ENCODE measurements around the gene THSD4. TPM values are rescaled to one million over a fixed set of nuclear protein-coding genes. Genes with fewer than 3 reads are reported as not detected.

The THSD4 gene
- total and polyA plus RNA-seq, 2 of the 4 experiments (the other 2 are of a cell fraction), result 25.5 to 31.1 TPM

GRCh38 chr15:71747128-71748083 is 632.1 kb downstream of the THSD4 start:
- CTCF ChIA-PET, result interaction anchor here (0.6 kb wide), 1 partner anchor 37 kb away, joined by 3 read pairs; no protein-coding TSS in a partner anchor
- Histone ChIP-seq H2BK20ac (ENCODE audit: low read depth, low read length) (peak overlapping the region; percentile 86), H3K9me1 (ENCODE audit: insufficient read depth, low read length) (peaks cover 13% of the 10 kb centered on the region), H3K27ac (ENCODE audit: insufficient read depth, low read length) (no peak overlapping the region), H4K8ac (ENCODE audit: low read depth in 2 of 2, low read length in 2 of 2) (peak overlapping the region in 1 of 2 experiments; percentile 31; a peak in 1 of 4 replicates), H3K9ac (ENCODE audit: low read depth, low read length) (no peak overlapping the region), H3K9me3 (ENCODE audit: control insufficient read depth, insufficient read depth, low read length) (no peaks in the 10 kb centered on the region), H3K4me3 (ENCODE audit: insufficient read depth, low read depth, low read length) (no peak overlapping the region), H3K18ac (ENCODE audit: low read depth, low read length) (no peak overlapping the region), H4K20me1 (ENCODE audit: insufficient read depth, low read length) (peaks cover 11% of the 10 kb centered on the region; the same call in 1 of the 2 replicates), H3K4me1 (ENCODE audit: control insufficient read depth, insufficient read depth, low read length) (peaks cover 13% of the 10 kb centered on the region), H3K36me3 (ENCODE audit: control insufficient read depth, insufficient read depth, low read length) (peaks cover 31% of the 10 kb centered on the region), H3K23ac (ENCODE audit: low read depth, low read length) (no peak overlapping the region), H4K5ac (ENCODE audit: low read depth, low read length) (no peak overlapping the region), H3K4ac (ENCODE audit: low read depth, low read length) (peak overlapping the region; percentile 75), H2BK15ac (ENCODE audit: low read depth, low read length) (peak overlapping the region; percentile 7; the same call in 1 of the 3 replicates), H2AFZ (replicated peaks; ENCODE audit: low read length, poor library complexity) (no peak overlapping the region), H3K4me2 (ENCODE audit: low read depth, low read length) (no peak overlapping the region), H2BK5ac (ENCODE audit: low read depth, low read length, poor library complexity, severe bottlenecking) (no peak overlapping the region), H2AK5ac (ENCODE audit: low read depth, low read length) (peak overlapping the region; percentile 94), H2BK120ac (ENCODE audit: low read depth, low read length) (peak overlapping the region; percentile 84), H3K14ac (replicated peaks; ENCODE audit: low read depth, low read length) (peak overlapping the region; percentile 51), H3K27me3 (ENCODE audit: control insufficient read depth, insufficient read depth, low read length) (no peaks in the 10 kb centered on the region), H4K91ac (ENCODE audit: insufficient read depth, low read depth, low read length) (peak overlapping the region; percentile 85), H3K79me1 (ENCODE audit: low read depth in 1 of 2, low read length in 2 of 2) (peaks cover 0 to 8% of the 10 kb centered on the region in 2 experiments; a peak in 2 of 4 replicates), H3K56ac (ENCODE audit: extremely low read depth, insufficient read depth, low read length) (no peak overlapping the region), H2AK9ac (replicated peaks; ENCODE audit: low read depth, low read length, poor library complexity) (no peak overlapping the region)
- dilution Hi-C loops (cut with HindIII; ENCODE audit: low sequenced_read_pairs, unreplicated experiment) (no loop called here), intact Hi-C loops (cut with micrococcal nuclease) (no loop called here), in situ Hi-C loops (cut with MboI; ENCODE audit: low sequenced_read_pairs) (loop anchor here (5.0 kb wide), 1 partner anchor 410 kb away; no protein-coding TSS in a partner anchor)
- no TSS peak for BruUV-seq (replicated peaks)
- POLR2A ChIA-PET (ENCODE audit: unreplicated experiment), result no interaction called here
- ATAC-seq (ENCODE audit: low read depth) (peak; percentile 67), DNase-seq (peak; percentile 84)
- WGBS, 2 experiments (ENCODE audit: extremely low coverage in 2 of 2, insufficient read length in 1 of 2), result 80% methylated on average over 3 of the region's 12 CpGs; no CpG with 5 or more reads in 1 of the 2 experiments
- TF ChIP-seq RFX5 (IDR thresholded peaks at IDR 0.05; ENCODE audit: low read depth, low read length) (peak; percentile 73; the same call in 1 of the 2 replicates), RAD21 (IDR thresholded peaks at IDR 0.05; ENCODE audit: low read length) (no peak), MAZ (IDR thresholded peaks at IDR 0.05; ENCODE audit: borderline replicate concordance, low read depth, low read length) (no peak), CEBPB (IDR thresholded peaks at IDR 0.05; ENCODE audit: low read depth, low read length) (peak; percentile 92), RCOR1 (IDR thresholded peaks at IDR 0.05; ENCODE audit: insufficient replicate concordance, low read length) (peak; percentile 49), USF2 (IDR thresholded peaks at IDR 0.05; ENCODE audit: low read depth, low read length) (no peak), BHLHE40 (IDR thresholded peaks at IDR 0.05; ENCODE audit: low read depth, low read length) (peak; percentile 31; the same call in 1 of the 2 replicates), MAFK (IDR thresholded peaks at IDR 0.05; ENCODE audit: low read depth, low read length) (peak; percentile 67), ELK1 (IDR thresholded peaks at IDR 0.05; ENCODE audit: borderline replicate concordance, low read depth, low read length) (no peak), POLR2A (IDR thresholded peaks at IDR 0.05; ENCODE audit: low read depth, low read length) (no peak), CHD1 (IDR thresholded peaks at IDR 0.05; ENCODE audit: low read depth, low read length) (no peak), MXI1 (IDR thresholded peaks at IDR 0.05; ENCODE audit: borderline replicate concordance, low read depth, low read length) (no peak), FOS (IDR thresholded peaks at IDR 0.05; ENCODE audit: low read depth, low read length) (peak; percentile 85)

Measured in IMR-90 (cell line).